ENCODE results near the gene TRIM72.

DNA sequence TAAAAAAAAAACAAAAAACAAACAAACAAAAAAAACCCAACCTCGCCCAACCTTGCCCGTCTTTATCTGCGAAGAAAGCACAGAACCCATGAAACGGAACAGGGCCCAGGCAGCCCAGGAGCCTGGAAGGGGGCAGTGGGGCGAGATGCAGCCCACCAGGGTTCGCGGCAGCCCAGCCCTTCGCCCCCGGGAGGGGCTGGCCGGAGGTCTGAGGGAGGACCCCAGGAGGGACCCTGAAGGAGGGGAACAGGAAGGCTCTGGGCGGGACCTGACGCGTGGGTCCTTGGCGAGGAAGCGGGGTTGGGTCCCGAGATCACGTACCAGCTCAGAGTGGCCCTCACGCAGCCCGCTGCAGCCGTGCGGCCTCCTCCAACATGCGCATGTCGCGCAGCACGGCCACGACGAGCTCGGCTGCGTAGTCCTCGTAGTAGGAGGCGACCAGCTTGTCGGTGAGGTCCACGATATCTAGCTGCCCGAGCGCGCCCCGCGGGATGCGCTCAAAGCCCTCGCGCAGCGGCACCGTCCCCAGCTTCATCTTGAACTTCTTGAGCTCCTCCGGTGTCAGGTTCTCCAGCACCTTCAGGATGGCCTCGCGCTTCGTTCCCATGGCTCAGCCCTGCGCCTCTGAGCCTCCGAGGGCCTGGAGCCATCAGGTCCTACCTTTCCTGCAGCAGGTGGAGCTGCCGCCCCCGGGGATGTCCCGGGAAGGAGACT is 2.7 kb downstream of the TRIM72 start, which contains the start of gene PYDC1:
- TF ChIP-seq MAFK (IDR thresholded peaks at IDR 0.05; ENCODE audit: low read depth, low read length): no peak
- TF ChIP-seq POLR2A (IDR thresholded peaks at IDR 0.05; ENCODE audit: low read depth, low read length): no peak
